ENCODE measurements around the gene STRN3.
"Not testable (repeated sequence)": the region's sequence is repeated elsewhere in the genome, so short reads cannot be mapped to it uniquely, and the experiment has no call there.

The STRN3 gene

GRCh38 chr14:30972036-30972732 lies 54.0 kb downstream of the STRN3 start:
- DNase-seq (ENCODE audit: extremely low read depth in 1 of 2, low read depth in 1 of 2), result not testable (repeated sequence)

DNA sequence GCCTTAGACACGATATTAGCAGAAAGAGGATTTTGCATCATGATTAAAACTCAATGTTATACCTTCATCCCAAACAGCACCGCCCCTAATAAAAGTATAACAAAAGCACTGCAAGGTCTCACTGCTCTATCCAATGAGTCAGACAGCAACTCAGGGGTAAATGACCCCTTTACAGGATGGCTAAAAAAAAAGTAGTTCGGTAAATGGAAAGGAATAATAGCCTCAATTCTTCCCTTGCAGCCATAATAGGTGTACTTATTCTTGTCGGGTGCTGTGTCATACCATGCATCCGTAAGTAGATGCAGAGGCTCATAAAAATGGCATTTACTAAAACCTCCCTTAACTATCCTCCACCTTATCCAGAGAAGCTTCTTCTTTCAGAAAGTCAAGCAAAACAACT lies 54.6 kb downstream of the STRN3 start:
- no peak for DNase-seq (ENCODE audit: extremely low read depth in 1 of 2, low read depth in 1 of 2)

- peak; percentile 22 to 29 for DNase-seq (ENCODE audit: extremely low read depth in 1 of 2, low read depth in 1 of 2)
Measured at GRCh38 chr14:30969796-30970195, 56.4 kb downstream of the STRN3 start.

DNA sequence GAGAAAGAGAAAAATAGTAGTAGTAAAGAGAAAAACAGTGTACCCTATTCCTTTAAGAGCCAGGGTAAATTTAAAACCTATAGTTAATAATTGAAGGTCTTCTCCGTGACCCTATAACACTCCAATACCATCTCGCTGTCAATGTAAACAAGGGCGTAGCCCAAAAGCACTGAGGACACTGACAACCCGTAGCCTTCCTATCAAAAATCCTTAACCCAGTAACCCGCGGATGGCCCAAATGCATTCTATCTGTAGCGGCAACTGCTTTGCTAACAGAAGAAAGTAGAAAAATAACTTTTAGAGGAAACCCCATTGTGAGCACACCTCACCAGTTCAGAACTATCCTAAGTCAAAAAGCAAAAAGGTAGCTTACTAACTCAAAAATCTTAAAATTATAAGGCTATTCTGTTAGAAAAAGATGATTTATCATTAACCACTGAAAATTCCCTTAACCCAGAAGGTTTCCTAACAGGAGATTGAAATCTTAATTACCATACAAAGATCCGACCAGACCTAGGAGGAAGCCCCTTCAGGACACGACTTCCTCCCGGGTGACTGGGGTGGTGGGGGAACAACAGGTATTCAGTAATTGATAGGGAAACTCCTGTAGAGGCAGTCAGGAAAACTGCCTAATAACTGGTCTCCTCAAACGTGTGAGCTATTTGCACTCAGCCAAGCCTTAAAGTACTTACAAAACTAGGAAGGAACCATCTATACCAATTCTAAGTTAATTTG lies 58.6 kb downstream of the STRN3 start:
- not testable (repeated sequence) for DNase-seq (ENCODE audit: extremely low read depth in 1 of 2, low read depth in 1 of 2)

GRCh38 chr14:30966415-30967363 lies 59.5 kb downstream of the STRN3 start:
- no peak for DNase-seq (ENCODE audit: extremely low read depth in 1 of 2, low read depth in 1 of 2)

DNA sequence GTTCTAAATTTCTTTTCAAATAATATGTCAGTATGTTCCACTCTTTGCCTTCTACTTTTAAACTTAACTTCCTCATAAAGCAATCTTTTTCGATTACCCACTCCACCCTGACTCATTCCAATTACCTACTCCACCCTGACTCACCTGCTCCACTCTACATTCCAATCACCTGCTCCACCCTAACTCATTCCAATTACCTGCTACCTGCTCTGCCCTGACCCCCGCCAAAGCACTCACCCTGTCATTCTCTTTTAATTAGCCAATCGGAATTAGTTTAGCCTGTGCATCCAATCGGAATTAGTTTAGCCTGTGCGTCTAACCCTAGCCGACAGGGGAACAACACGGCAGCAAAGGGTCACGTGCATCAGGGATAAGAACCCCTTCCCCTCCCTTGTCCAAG lies 60.3 kb downstream of the STRN3 start:
- DNase-seq (ENCODE audit: extremely low read depth in 1 of 2, low read depth in 1 of 2), result not testable (repeated sequence)

DNA sequence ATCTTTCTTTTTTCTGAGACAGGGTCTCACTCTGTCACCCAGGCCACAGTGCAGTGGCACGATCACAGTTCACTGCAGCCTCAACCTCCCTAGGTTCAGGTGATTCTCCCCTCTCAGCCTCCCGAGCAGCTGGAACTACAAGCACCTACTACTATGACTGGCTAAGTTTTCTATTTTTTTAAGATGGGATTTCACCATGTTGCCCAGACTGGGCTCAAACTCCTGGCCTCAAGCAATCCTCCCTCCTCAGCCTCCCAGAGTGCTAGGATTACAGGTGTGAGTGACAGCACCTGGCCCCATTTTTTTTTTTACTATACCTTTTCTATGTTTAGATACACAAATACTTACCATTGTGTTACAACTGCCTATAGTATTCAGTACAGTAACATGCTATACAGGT lies 63.6 kb downstream of the STRN3 start:
- DNase-seq (ENCODE audit: extremely low read depth in 1 of 2, low read depth in 1 of 2), result not testable (repeated sequence)

- DNase-seq (ENCODE audit: extremely low read depth in 1 of 2, low read depth in 1 of 2), result no peak
Measured at GRCh38 chr14:30961330-30961729, 64.8 kb downstream of the STRN3 start.

GRCh38 chr14:30960216-30960615 lies 66.0 kb downstream of the STRN3 start:
- no peak for DNase-seq (ENCODE audit: extremely low read depth in 1 of 2, low read depth in 1 of 2)

- no peak for DNase-seq (ENCODE audit: extremely low read depth in 1 of 2, low read depth in 1 of 2)
Measured at GRCh38 chr14:30958555-30959407, 67.4 kb downstream of the STRN3 start.

DNA sequence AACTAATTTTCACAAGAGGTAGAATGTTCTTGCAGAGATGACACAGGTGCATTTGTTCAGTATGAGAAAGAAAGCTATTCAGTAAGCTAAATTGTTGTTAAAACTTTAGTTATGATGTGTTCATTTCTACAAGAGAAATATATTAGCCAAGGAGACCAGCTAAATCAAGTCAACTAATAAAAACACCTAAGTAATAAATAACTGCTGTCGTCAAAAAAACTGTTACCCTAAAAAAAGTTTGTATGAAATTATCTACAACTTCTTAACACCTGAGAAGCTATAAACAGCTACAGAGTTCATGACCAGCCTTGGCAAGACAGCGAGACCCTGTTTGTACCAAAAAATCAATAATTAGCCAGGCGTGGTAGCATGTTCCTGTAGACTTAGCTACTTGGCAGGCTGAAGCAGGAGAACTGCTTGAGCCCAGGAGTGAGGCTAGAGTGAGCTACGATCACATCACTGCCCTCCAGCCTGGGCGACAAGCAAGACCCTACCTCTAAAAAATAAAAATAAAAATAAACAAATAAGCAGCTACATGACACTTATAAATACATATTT lies 68.3 kb downstream of the STRN3 start:
- no peak for DNase-seq (ENCODE audit: extremely low read depth in 1 of 2, low read depth in 1 of 2)

DNA sequence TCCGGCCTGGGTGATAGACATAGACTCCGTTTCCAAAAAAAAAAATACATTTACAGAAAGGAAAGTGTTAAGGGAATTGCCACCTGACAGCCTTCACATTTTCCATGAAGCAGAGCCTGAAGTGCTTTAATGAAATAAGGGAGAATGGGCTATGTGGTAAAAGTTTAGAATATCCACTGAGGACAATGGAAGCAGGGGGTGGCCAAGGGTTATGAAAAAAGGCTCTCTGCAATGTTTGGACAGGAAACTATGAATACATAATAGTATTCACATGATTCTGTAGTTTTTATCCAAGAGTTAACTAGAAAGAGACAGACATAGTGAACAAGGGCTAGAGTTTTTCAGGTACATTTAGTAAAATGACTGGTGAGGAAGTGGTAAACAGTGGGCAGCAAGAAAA lies 76.5 kb downstream of the STRN3 start:
- no peak for DNase-seq (ENCODE audit: extremely low read depth in 1 of 2, low read depth in 1 of 2)

DNA sequence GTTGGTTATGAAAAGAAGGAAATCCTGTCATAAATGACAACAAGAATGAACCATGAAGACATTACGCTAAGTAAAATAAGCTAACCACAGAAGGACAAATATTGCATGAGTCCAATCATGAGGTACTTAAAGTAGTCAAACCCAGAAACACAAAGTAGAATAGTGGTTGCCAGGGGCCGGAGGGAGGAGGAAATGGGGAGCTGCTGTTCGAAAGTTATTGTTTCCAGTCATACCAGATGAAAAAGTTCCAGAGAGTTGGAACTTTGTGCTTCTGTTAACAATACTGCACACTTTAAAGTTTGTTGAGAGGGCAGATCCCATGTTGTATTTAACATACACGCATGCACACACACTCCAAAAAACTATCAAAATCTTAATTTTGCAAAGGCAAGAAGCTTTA lies 82.5 kb downstream of the STRN3 start:
- no peak for DNase-seq (ENCODE audit: extremely low read depth in 1 of 2, low read depth in 1 of 2)

- DNase-seq (ENCODE audit: extremely low read depth in 1 of 2, low read depth in 1 of 2), result no peak
Measured at GRCh38 chr14:30940886-30941285, 85.3 kb downstream of the STRN3 start.

GRCh38 chr14:30938617-30939016 lies 87.6 kb downstream of the STRN3 start:
- DNase-seq (ENCODE audit: extremely low read depth in 1 of 2, low read depth in 1 of 2), result no peak

- no peak for DNase-seq (ENCODE audit: extremely low read depth in 1 of 2, low read depth in 1 of 2)
Measured at GRCh38 chr14:30935445-30935844, 90.7 kb downstream of the STRN3 start.

DNA sequence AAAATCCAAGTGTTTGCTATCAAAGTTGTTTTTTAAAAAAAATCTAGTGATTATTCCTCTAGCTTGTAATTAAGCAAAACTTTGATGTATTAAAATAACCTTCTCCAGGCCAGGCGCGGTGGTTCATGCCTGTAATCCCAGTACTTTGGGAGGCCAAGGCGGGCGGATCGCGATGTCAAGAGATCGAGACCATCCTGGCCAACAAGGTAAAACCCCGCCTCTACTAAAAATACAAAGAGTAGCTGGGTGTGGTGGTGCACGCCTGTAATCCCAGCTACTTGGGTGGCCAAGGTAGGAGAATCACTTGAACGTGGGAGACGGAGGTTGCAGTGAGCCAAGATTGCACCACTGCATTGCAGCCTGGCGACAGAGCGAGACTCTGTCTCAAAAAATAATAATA lies 92.2 kb downstream of the STRN3 start:
- DNase-seq (ENCODE audit: extremely low read depth in 1 of 2, low read depth in 1 of 2), result not testable (repeated sequence)

DNA sequence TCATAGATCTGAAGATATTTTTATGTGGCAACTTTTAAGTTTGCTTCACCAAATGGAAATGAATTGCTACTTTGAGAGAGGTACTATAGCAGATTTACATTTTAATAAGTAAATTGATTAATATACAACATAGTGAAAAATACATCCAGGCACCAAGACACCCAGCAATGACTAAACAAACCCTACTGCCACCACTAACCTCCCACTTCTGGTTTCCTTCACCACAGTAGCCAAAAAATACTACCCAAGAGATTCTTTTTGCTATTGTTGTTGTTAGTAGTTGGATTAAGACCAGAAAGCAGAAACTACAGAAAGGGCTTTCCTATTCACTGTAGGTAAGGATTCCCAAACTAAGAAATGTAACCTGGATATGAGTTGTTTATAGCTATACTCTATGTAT lies 97.7 kb downstream of the STRN3 start:
- no peak for DNase-seq (ENCODE audit: extremely low read depth in 1 of 2, low read depth in 1 of 2)

DNA sequence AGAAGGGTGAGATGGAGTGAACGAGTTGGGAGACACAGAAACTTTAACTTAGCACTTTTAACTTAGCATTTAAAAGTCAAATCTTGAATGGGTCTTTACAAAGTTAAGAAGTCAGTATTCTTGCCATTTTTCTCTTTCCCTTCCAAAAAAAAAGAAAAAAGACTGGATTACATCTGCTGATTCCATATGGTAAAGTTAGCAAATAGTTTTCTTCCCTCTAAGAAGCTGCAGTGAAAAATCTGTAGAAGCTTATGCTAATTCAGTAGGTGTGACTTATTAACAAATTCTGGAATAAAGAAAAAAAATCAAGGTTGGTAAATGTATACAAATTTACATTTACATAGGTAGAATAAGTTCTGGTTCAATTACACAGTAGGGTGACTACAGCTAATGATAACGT lies 100.9 kb downstream of the STRN3 start:
- no peak for DNase-seq (ENCODE audit: extremely low read depth in 1 of 2, low read depth in 1 of 2)

- DNase-seq (ENCODE audit: extremely low read depth in 1 of 2, low read depth in 1 of 2), result no peak
Measured at GRCh38 chr14:30921788-30922187, 104.4 kb downstream of the STRN3 start.

Data from stimulated activated CD8-positive, alpha-beta memory T cell treated with anti-CD3 and anti-CD28 coated beads, Interleukin-7, amount 100 ng/mL, for 48 hours (primary cell).